ENCODE results near the gene TMEM270. TPM values are rescaled to one million over a fixed set of nuclear protein-coding genes. Genes with fewer than 3 reads are reported as not detected.

Gene TMEM270
- total RNA-seq, 2 experiments from 2014 or later: not detected

DNA sequence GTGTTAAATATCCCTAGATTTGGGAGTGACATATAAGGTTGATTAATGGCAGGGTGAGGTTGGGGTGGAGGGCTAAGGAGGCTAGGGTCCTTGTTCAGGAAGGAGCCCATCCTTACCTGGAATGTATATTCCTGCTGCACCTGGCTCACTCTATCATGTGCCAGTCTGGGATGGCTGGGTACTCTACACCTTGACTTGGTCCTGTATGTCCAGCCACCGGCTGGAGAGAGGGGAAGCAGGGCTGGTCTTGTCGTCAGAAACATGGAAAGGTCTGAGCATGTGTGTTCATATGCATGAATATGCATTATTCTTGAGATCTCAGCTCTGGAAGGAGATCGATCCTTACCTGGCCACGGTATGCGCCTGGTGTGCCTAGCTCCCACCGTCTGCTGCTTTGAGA, 33.2 kb downstream of the TMEM270 start:
- Mint-ChIP-seq H3K4me3 (no peak overlapping the region), H3K36me3 (ENCODE audit: low read depth) (no peaks in the 10 kb centered on the region), H3K9me3 (ENCODE audit: low read depth) (peaks cover 3% of the 10 kb centered on the region), H3K27ac (no peak overlapping the region), H3K27me3 (no peaks in the 10 kb centered on the region), H3K4me1 (peaks cover 5% of the 10 kb centered on the region)
- CTCF ChIA-PET: no interaction called here
- DNase-seq: no peak
- ATAC-seq: no peak
- intact Hi-C loops (cut with DNase I, micrococcal nuclease): no loop called here
- POLR2A ChIA-PET: no interaction called here

DNA sequence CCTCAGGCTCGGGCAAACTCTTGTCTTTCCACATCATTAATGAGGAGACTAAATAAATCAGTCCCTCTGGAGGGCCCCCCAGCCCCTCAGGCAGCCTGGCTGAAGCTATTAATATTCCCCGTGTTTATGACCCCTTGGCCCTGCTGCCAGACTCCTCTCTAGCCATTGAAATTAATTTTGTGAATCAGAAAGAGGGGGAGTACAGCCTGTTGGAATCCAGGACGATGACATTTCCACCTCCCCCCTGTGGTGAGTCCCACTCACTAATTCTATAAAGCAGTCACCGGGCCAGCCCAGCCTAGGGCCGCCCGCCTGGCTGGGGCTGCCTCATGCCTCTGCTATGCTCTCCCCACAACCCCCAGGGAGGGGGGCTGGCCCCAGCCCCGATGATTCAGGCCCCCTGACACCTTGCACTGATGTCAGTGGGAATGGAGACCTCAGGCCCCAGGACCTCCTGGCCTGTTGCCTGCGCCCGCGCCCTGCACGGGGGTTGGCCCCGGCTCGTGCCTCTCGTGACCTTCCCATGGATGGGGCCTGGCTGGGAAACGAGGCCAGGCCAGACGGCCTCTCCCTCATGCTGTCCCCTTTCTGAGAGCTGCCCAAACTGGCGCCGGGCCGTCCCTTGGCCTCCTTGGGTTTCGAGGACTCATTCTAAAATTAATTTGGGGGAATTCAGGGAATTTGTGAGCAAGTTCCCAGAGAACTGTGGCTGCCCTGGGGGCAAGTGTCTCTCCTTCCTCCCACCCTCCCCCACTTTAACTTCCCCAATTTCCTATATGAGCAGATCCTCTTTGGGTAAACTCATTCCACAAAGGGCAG, 34.0 kb downstream of the TMEM270 start:
- intact Hi-C loops (cut with DNase I, micrococcal nuclease): no loop called here
- ATAC-seq: no peak
- peaks cover 5% of the 10 kb centered on the region for H3K4me1 Mint-ChIP-seq
- no peak overlapping the region for H3K27ac Mint-ChIP-seq
- H3K9me3 Mint-ChIP-seq (ENCODE audit: low read depth): peaks cover 3% of the 10 kb centered on the region
- no peaks in the 10 kb centered on the region for H3K36me3 Mint-ChIP-seq (ENCODE audit: low read depth)
- CTCF ChIA-PET: no interaction called here
- no peak for DNase-seq
- H3K4me3 Mint-ChIP-seq: no peak overlapping the region
- POLR2A ChIA-PET: no interaction called here
- H3K27me3 Mint-ChIP-seq: no peaks in the 10 kb centered on the region

GRCh38 chr7:73895626-73896025, 34.7 kb downstream of the TMEM270 start:
- DNase-seq (no peak), ATAC-seq (no peak)
- intact Hi-C loops (cut with DNase I, micrococcal nuclease): no loop called here
- Mint-ChIP-seq H3K36me3 (ENCODE audit: low read depth) (no peaks in the 10 kb centered on the region), H3K27ac (no peak overlapping the region), H3K4me1 (peaks cover under 1% of the 10 kb centered on the region), H3K4me3 (no peak overlapping the region), H3K9me3 (ENCODE audit: low read depth) (peaks cover 3% of the 10 kb centered on the region), H3K27me3 (no peaks in the 10 kb centered on the region)
- CTCF ChIA-PET: interaction anchor here (1.2 kb wide), 1 partner anchor 41 kb away, joined by 3 read pairs; no protein-coding TSS in a partner anchor
- POLR2A ChIA-PET: no interaction called here

DNA sequence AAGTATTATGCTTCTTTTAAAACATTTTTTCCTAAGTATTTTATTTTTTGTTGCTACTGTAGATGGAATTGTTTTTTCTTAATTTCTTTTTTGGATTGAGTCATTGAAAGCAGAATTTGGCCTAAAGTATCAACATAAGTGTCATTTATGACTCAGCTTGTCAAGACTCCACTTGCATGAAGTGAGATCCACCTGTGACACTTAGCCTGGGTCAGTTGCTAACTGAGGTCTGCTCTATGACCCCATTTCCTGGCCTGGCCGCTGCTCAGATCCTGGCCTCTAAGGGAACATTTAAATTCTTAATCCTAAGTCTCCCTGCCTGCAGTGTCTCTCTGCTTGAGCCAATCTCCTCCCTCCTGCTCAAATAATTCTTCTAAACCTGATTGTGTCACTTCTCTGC, 35.5 kb downstream of the TMEM270 start:
- Mint-ChIP-seq H3K4me3 (no peak overlapping the region), H3K27me3 (no peaks in the 10 kb centered on the region), H3K4me1 (no peaks in the 10 kb centered on the region), H3K9me3 (ENCODE audit: low read depth) (peaks cover 3% of the 10 kb centered on the region), H3K27ac (no peak overlapping the region), H3K36me3 (ENCODE audit: low read depth) (no peaks in the 10 kb centered on the region)
- no peak for ATAC-seq
- POLR2A ChIA-PET: interaction anchor here (0.6 kb wide), 1 partner anchor 647 kb away, joined by 4 read pairs; no protein-coding TSS in a partner anchor
- CTCF ChIA-PET: interaction anchor here (1.2 kb wide), 1 partner anchor 42 kb away, joined by 3 read pairs; no protein-coding TSS in a partner anchor
- intact Hi-C loops (cut with DNase I, micrococcal nuclease): no loop called here
- DNase-seq: no peak

DNA sequence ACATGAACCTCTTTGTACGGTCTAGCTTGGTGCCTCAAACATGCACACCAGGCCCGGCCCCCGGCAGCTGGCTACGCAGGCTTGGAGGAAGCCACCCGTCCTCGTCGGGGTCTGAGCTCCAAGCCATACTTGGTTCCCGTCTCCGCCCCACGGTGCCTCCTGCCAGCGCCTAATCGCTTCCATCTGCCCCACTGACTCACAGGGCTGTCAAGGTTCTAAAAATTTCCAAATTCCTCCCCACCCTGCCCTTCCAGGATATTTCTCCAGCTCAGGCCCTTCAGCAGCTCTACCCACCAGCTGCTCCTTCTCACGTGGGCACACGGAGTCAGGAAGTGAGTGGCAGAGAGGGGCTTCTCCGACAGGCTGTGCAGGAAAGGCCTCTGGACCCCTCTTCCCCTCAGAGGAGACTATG, 38.8 kb downstream of the TMEM270 start:
- Mint-ChIP-seq H3K9me3 (ENCODE audit: low read depth) (peaks cover 3% of the 10 kb centered on the region), H3K4me3 (no peak overlapping the region), H3K27ac (no peak overlapping the region), H3K27me3 (no peaks in the 10 kb centered on the region), H3K36me3 (ENCODE audit: low read depth) (no peaks in the 10 kb centered on the region), H3K4me1 (no peaks in the 10 kb centered on the region)
- ChIA-PET CTCF (no interaction called here), POLR2A (no interaction called here)
- ATAC-seq (no peak), DNase-seq (no peak)
- intact Hi-C loops (cut with DNase I, micrococcal nuclease): no loop called here

DNA sequence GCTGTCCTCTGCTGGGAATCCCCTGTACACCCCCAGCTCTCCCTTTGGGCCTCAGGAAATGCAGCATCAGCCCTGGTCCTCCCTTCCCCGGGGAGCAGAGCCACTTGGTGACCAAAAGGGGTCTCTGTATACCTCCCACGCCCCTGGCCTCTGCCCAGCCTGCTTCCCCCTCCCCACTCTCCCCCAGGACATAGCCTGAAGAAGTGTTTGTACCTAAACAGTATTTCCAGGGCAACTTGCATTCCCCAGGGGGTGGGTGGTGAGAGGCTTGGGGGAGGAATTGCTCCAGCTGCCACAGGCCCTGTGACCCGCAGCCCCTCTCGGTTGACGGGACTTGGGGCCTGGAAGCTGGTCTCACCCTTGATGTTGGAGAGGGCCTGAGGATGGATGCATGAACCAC, 39.3 kb downstream of the TMEM270 start:
- ChIA-PET CTCF (no interaction called here), POLR2A (no interaction called here)
- H3K4me3 Mint-ChIP-seq: no peak overlapping the region
- no peak for DNase-seq
- intact Hi-C loops (cut with DNase I, micrococcal nuclease): no loop called here
- H3K27me3 Mint-ChIP-seq: no peaks in the 10 kb centered on the region
- H3K36me3 Mint-ChIP-seq (ENCODE audit: low read depth): no peaks in the 10 kb centered on the region
- H3K27ac Mint-ChIP-seq: no peak overlapping the region
- peaks cover 3% of the 10 kb centered on the region for H3K9me3 Mint-ChIP-seq (ENCODE audit: low read depth)
- ATAC-seq: no peak
- H3K4me1 Mint-ChIP-seq: no peaks in the 10 kb centered on the region

DNA sequence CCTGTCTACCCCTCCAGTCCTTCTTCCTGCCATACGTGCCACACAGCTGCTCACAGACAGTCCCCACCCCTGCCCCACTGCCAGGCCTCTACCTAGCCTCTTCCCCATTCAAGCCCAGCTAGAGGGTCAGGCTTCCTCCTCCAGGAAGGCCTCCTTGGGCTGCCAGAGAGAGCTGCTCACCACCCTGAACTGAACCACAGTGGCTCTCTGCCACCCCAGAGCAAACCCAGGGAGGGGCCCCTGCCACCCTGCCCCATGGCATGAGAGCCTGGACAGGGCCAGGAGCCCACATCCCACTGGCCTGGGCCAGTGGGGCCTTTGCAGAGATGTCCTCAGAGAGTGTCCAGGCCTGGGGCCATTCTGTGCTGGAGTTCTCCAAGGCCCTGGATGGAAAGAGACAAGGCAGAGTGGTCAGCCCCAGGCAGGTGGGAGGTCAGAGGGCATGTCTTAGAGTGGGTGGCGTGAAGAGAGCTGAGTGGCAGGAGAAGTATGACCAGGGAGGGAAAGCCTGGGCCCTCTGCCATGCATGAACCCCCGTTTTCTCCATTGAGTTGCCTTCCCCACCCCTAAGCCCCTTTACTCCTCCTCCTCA, 40.4 kb downstream of the TMEM270 start:
- H3K4me3 Mint-ChIP-seq: no peak overlapping the region
- no peaks in the 10 kb centered on the region for H3K9me3 Mint-ChIP-seq (ENCODE audit: low read depth)
- H3K4me1 Mint-ChIP-seq: no peaks in the 10 kb centered on the region
- no peaks in the 10 kb centered on the region for H3K27me3 Mint-ChIP-seq
- ChIA-PET CTCF (interaction anchor here (0.6 kb wide), 1 partner anchor 295 kb away, joined by 3 read pairs; no protein-coding TSS in a partner anchor), POLR2A (no interaction called here)
- no peak overlapping the region for H3K27ac Mint-ChIP-seq
- H3K36me3 Mint-ChIP-seq (ENCODE audit: low read depth): no peaks in the 10 kb centered on the region
- ATAC-seq (no peak), DNase-seq (no peak)
- intact Hi-C loops (cut with DNase I, micrococcal nuclease): no loop called here

- H3K27me3 Mint-ChIP-seq: no peaks in the 10 kb centered on the region
- no peaks in the 10 kb centered on the region for H3K36me3 Mint-ChIP-seq (ENCODE audit: low read depth)
- no peak overlapping the region for H3K27ac Mint-ChIP-seq
- no peak overlapping the region for H3K4me3 Mint-ChIP-seq
- no peaks in the 10 kb centered on the region for H3K4me1 Mint-ChIP-seq
- POLR2A ChIA-PET: no interaction called here
- no peak for DNase-seq
- CTCF ChIA-PET: no interaction called here
- H3K9me3 Mint-ChIP-seq (ENCODE audit: low read depth): no peaks in the 10 kb centered on the region
- ATAC-seq: no peak
- intact Hi-C loops (cut with DNase I, micrococcal nuclease): no loop called here
These were observed 41.1 kb downstream of the TMEM270 start for GRCh38 chr7:73901823-73902597.

GRCh38 chr7:73903321-73904218, 42.6 kb downstream of the TMEM270 start:
- no peaks in the 10 kb centered on the region for H3K4me1 Mint-ChIP-seq
- H3K27me3 Mint-ChIP-seq: no peaks in the 10 kb centered on the region
- DNase-seq (no peak), ATAC-seq (no peak)
- H3K4me3 Mint-ChIP-seq: no peak overlapping the region
- H3K9me3 Mint-ChIP-seq (ENCODE audit: low read depth): no peaks in the 10 kb centered on the region
- intact Hi-C loops (cut with DNase I, micrococcal nuclease): no loop called here
- H3K36me3 Mint-ChIP-seq (ENCODE audit: low read depth): no peaks in the 10 kb centered on the region
- ChIA-PET CTCF (interaction anchor here (1.0 kb wide), 1 partner anchor 49 kb away, joined by 3 read pairs; no protein-coding TSS in a partner anchor), POLR2A (no interaction called here)
- H3K27ac Mint-ChIP-seq: no peak overlapping the region

DNA sequence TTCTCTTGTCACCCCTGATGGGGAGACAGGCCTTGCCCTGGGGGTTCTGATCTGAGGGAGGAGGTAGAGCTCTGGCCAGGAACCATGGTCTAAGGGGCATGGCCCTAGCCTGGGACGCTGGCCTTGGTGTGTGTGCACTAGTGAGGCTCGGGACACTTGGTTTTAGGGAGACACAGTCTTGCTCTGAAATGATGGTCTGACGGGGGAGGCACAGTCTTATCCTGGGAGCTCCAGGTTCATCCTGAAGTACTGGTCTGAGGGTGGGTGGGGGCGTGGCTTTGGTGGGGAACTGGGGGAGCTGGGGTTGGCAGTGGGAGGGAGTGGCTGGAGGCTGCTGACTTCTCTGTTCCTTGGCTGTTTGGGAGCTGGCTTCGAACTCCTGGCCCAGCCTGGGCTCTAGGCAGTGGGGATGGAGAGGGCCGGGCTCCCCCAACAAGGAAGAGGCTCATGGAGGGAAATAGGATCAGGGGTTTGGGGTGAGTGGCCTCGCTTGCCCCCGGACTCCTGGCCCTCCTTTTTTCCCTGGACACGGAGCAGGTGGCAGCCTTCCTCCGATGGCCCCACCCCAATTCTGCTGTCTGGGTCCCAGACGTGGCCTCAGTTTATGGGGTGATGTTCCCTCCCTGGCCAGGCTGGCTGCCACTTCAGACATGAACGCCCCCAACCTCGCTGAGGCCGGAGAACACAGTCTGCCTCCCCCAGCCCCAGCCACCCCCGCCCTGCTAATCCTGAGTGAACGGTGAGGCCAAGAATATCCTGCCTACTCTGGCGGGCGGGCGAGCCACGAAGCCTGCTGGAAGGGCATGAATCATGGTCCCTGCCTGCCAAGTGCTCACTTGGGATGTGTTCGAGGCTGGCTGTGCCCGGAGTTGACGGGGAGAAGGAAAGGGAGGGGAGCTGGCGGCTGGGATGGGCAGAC, 43.5 kb downstream of the TMEM270 start:
- ChIA-PET CTCF (no interaction called here), POLR2A (no interaction called here)
- intact Hi-C loops (cut with DNase I, micrococcal nuclease): no loop called here
- Mint-ChIP-seq H3K9me3 (ENCODE audit: low read depth) (no peaks in the 10 kb centered on the region), H3K27ac (no peak overlapping the region), H3K36me3 (ENCODE audit: low read depth) (no peaks in the 10 kb centered on the region), H3K4me3 (no peak overlapping the region), H3K27me3 (no peaks in the 10 kb centered on the region), H3K4me1 (no peaks in the 10 kb centered on the region)
- ATAC-seq (no peak), DNase-seq (no peak)
